Choroid plexus epithelial cell (primary cell): ENCODE data around the gene PARD3.

ENCODE experiments used
- DNase-seq: peaks from one replicate; pipeline ENCODE4 v3.0.0-alpha.2; 2010; ENCODE audit warnings: low read depth
- H3K4me3 ChIP-seq: 2 replicates; pipeline ENCODE4 v1.5.1; 2011; ENCODE audit warnings: low read depth, mild to moderate bottlenecking, control low read depth, low read length, moderate library complexity
- TF ChIP-seq, protein P1 (sequence below): conservative IDR thresholded peaks from 2 replicates; pipeline ENCODE4 v1.5.1; 2011; ENCODE audit warnings: low read depth, mild to moderate bottlenecking, control low read depth, inconsistent platforms, low read length, moderate library complexity

PARD3 gene

DNA sequence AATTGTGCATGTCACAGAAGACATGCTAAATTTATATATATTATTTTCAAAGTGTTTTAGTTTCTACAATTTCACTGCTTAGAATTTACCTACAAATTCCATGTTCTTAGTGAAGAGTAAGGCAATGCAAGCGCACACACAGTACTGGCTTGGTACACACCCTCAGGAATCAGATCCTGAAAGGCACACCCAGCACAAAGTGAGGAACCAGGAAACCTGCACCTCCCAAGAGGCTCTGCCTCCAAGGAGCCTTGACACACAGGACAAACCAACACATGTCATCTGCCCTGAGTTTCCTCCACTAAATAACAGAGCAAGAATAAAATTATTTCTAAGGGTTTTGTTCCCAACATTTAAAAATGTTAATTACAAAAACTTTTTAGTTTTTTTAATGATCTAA, 156.2 kb downstream of the PARD3 start:
- no peak for DNase-seq
- TF ChIP-seq, protein P1, sequence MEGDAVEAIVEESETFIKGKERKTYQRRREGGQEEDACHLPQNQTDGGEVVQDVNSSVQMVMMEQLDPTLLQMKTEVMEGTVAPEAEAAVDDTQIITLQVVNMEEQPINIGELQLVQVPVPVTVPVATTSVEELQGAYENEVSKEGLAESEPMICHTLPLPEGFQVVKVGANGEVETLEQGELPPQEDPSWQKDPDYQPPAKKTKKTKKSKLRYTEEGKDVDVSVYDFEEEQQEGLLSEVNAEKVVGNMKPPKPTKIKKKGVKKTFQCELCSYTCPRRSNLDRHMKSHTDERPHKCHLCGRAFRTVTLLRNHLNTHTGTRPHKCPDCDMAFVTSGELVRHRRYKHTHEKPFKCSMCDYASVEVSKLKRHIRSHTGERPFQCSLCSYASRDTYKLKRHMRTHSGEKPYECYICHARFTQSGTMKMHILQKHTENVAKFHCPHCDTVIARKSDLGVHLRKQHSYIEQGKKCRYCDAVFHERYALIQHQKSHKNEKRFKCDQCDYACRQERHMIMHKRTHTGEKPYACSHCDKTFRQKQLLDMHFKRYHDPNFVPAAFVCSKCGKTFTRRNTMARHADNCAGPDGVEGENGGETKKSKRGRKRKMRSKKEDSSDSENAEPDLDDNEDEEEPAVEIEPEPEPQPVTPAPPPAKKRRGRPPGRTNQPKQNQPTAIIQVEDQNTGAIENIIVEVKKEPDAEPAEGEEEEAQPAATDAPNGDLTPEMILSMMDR, result no peak
- H3K4me3 ChIP-seq, result no peak overlapping the region

DNA sequence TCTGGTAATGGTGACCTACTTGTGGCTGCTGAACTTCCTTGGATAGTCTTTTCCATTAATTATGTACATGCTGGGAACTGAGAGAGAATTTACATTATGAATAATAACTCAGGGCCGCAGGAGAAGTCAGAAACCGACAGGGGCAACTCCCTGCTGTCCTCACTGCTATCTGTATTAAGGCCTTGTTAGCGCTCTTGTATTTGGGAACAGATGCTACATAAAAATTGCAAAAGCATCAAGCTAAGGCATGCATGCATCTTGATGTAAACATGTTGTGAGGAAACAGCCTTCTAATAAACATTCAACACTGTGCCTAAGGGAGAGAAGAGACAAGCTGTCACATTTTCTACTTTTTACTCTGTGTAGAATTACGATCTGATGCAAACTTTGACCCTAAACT, 158.4 kb downstream of the PARD3 start:
- no peak overlapping the region for H3K4me3 ChIP-seq
- peak; percentile 15 for DNase-seq
- TF ChIP-seq, protein P1, result no peak

DNA sequence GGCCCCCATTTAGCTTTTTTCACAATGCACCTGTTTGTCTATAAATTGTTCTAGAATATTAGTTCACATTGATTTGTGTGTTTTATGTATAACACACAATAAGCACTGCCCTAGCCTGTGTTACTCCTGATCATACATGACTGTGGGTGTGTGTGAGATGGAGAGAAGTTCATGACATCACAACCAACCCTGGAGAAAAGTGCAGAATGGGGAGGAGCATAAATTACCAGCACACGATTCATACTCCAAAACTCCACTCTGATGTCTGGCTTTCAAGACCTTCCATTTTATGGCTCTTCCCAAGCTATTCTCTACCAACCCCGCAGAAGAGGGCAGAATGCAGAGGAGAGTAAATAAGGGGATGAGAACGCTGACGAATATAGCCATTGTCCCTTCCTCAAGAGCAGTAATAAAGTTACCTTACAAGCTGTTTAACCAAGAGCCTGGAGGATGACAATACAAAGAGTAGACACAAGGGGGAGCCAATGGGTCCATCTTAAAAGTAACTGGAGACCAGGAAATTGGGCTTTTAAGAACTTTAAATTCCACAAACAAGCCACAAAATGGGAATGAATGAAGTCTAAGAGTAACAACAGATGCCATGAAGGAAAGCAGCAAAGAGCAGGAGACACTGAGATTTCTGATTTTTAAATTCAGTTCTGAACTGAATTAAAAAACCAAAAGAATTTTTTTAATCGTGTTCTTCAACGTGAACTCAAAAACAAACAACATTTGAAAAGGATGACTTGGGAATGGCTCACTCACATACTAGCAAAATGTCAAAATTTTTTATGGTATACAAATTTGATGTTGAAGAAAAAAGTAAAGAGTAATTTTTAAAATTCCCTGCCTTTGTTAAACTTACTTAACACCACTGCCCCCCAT, 159.6 kb downstream of the PARD3 start:
- TF ChIP-seq, protein P1, result peak; percentile 76
- DNase-seq, result peak; percentile 87
- H3K4me3 ChIP-seq, result no peak overlapping the region

DNA sequence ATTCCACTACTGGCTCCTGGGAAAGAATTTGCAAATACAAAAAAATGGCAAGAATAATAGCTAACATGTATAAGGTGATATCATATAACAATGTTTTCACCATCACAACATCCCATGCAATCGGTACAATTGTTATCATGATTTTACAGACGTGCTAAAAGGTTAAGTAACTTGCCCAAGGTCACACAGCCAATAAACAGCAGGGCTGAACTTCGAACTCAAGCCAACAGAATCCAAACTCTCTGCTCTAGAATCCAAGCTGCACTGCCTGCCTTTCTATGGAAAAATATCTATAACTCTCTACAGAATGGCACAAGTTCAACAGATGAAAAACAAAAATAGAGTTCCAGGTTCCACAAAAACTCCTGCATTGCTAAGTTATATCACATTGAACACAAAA, 160.9 kb downstream of the PARD3 start:
- no peak for DNase-seq
- H3K4me3 ChIP-seq, result no peak overlapping the region
- TF ChIP-seq, protein P1, result no peak

DNA sequence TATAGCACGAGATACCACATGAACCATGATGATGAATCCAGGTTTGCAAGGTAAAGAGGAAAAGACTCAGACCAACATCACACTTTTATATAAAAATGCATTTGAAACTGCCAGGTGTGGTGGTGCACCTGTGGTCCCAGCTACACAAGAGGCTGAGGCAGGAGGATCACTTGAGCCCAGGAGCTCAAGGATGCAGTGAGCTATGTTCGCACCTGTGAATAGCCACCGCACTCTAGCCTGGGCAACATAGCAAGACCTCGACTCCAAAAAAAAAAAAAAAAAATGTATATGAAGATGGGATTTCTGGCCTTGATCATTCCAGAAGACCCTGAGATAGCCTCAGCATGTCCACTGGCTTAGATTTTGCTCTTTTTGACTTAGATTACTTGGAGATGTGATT, 161.6 kb downstream of the PARD3 start:
- TF ChIP-seq, protein P1, result no peak
- no peak for DNase-seq
- H3K4me3 ChIP-seq, result no peak overlapping the region

DNA sequence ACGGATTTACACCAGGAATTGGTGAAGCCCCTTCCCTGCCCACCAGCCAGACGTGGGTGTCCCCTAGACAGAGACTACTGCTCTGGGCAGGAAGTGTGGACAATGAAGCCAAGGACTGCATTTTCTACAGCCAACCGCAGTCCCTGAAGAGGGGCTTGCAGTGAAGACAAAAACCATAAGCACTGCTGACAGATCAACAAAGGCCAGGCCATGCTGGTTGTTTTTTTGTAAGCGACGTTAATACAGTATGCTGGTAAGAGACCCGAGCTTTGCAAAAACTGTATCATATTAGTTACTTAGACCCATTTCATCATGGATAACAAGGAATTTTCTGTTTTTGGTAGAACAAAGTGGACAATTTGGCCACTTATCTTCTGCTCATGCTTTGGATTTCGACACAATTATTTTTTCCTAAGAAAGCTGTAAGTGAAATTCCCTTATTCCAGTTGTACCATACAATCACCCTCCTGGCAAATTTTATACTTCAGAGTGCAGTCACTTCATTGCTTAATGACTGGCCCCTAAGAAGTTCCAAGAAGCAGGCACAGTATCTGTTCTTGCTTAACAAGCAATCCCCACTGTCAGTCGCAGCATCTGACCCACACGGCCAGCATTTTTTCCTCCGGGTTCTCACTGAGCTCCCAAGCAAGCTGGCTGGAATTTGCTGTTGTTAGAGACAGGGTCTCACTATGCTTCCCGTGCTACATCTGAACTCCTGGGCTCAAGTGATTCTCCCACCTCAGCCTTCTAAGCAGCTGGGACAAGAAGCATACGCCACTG, 163.5 kb downstream of the PARD3 start:
- peak; percentile 17 for DNase-seq

More for the DNA sequence above, 163.5 kb downstream of the PARD3 start:
- TF ChIP-seq, protein P1, result no peak
- no peak overlapping the region for H3K4me3 ChIP-seq
